ENCODE measurements around the gene ALAS1. TPM values are rescaled to one million over a fixed set of nuclear protein-coding genes. Genes with fewer than 3 reads are reported as not detected.

ALAS1 gene
- polyA plus RNA-seq, 2 donors = 17.2 to 36.4 TPM

- H3K4me1 ChIP-seq (ENCODE audit: control insufficient read depth in 2 of 2, insufficient read depth in 2 of 2, low read length in 1 of 2) = peaks cover 7 to 16% of the 10 kb centered on the region in 2 donors
- H3K27ac ChIP-seq (ENCODE audit: low read depth in 2 of 2, low read length in 1 of 2) = no peak overlapping the region
- H3K4me3 ChIP-seq (ENCODE audit: low read depth in 1 of 2, low read length in 2 of 2) = no peak overlapping the region
- H3K27me3 ChIP-seq (ENCODE audit: control insufficient read depth in 1 of 2, insufficient read depth in 2 of 2, low read length in 2 of 2) = no peaks in the 10 kb centered on the region
- 90 to 91% methylated on average over 41 of the region's 41 CpGs for WGBS, 2 donors
- no peaks in the 10 kb centered on the region for H3K9me3 ChIP-seq (ENCODE audit: control insufficient read depth in 2 of 2, insufficient read depth in 1 of 2, low read depth in 1 of 2, low read length in 1 of 2)
- peaks cover 0 to 1% of the 10 kb centered on the region in 2 donors for H3K36me3 ChIP-seq (ENCODE audit: control insufficient read depth in 2 of 2, insufficient read depth in 2 of 2, low read length in 1 of 2)
Measured at GRCh38 chr3:52222319-52223221, 24.6 kb downstream of the ALAS1 start.

GRCh38 chr3:52223449-52224408, 25.8 kb downstream of the ALAS1 start:
- Histone ChIP-seq H3K27me3 (ENCODE audit: control insufficient read depth in 1 of 2, insufficient read depth in 2 of 2, low read length in 2 of 2) (no peaks in the 10 kb centered on the region), H3K9me3 (ENCODE audit: control insufficient read depth in 2 of 2, insufficient read depth in 1 of 2, low read depth in 1 of 2, low read length in 1 of 2) (no peaks in the 10 kb centered on the region), H3K4me1 (ENCODE audit: control insufficient read depth in 2 of 2, insufficient read depth in 2 of 2, low read length in 1 of 2) (peaks cover under 1 to 10% of the 10 kb centered on the region in 2 donors), H3K4me3 (ENCODE audit: low read depth in 1 of 2, low read length in 2 of 2) (no peak overlapping the region), H3K27ac (ENCODE audit: low read depth in 2 of 2, low read length in 1 of 2) (no peak overlapping the region), H3K36me3 (ENCODE audit: control insufficient read depth in 2 of 2, insufficient read depth in 2 of 2, low read length in 1 of 2) (peaks cover 4 to 6% of the 10 kb centered on the region in 2 donors)
- 93% methylated on average over 30 to 32 of the region's 32 CpGs for WGBS, 2 donors

GRCh38 chr3:52225452-52226228, 27.7 kb downstream of the ALAS1 start, which contains the start of gene TLR9:
Gene TLR9, minus strand, starts transcription at chr3:52225645. Its CDS starts 116 bp downstream, at chr3:52225529.
- Histone ChIP-seq H3K27ac (ENCODE audit: low read depth in 2 of 2, low read length in 1 of 2) (no peak within 1 kb of the TSS), H3K9me3 (ENCODE audit: control insufficient read depth in 2 of 2, insufficient read depth in 1 of 2, low read depth in 1 of 2, low read length in 1 of 2) (no peaks in the 10 kb centered on the region), H3K4me3 (ENCODE audit: low read depth in 1 of 2, low read length in 2 of 2) (no peak within 1 kb of the TSS), H3K36me3 (ENCODE audit: control insufficient read depth in 2 of 2, insufficient read depth in 2 of 2, low read length in 1 of 2) (peaks cover 14 to 25% of the 10 kb centered on the region in 2 donors), H3K4me1 (ENCODE audit: control insufficient read depth in 2 of 2, insufficient read depth in 2 of 2, low read length in 1 of 2) (peaks cover 0 to 5% of the 10 kb centered on the region in 2 donors), H3K27me3 (ENCODE audit: control insufficient read depth in 1 of 2, insufficient read depth in 2 of 2, low read length in 2 of 2) (no peaks in the 10 kb centered on the region)
- WGBS, 2 donors = 54 to 61% methylated on average over 9 of the region's 9 CpGs

GRCh38 chr3:52226229-52226817, 28.4 kb downstream of the ALAS1 start:
- Histone ChIP-seq H3K4me1 (ENCODE audit: control insufficient read depth in 2 of 2, insufficient read depth in 2 of 2, low read length in 1 of 2) (peaks cover 0 to 5% of the 10 kb centered on the region in 2 donors), H3K27ac (ENCODE audit: low read depth in 2 of 2, low read length in 1 of 2) (no peak overlapping the region), H3K4me3 (ENCODE audit: low read depth in 1 of 2, low read length in 2 of 2) (no peak overlapping the region), H3K9me3 (ENCODE audit: control insufficient read depth in 2 of 2, insufficient read depth in 1 of 2, low read depth in 1 of 2, low read length in 1 of 2) (no peaks in the 10 kb centered on the region), H3K36me3 (ENCODE audit: control insufficient read depth in 2 of 2, insufficient read depth in 2 of 2, low read length in 1 of 2) (peaks cover 18 to 32% of the 10 kb centered on the region in 2 donors), H3K27me3 (ENCODE audit: control insufficient read depth in 1 of 2, insufficient read depth in 2 of 2, low read length in 2 of 2) (no peaks in the 10 kb centered on the region)
- 79 to 80% methylated on average over 5 of the region's 5 CpGs for WGBS, 2 donors

GRCh38 chr3:52227117-52227516, 29.2 kb downstream of the ALAS1 start:
- Histone ChIP-seq H3K27me3 (ENCODE audit: control insufficient read depth in 1 of 2, insufficient read depth in 2 of 2, low read length in 2 of 2) (no peaks in the 10 kb centered on the region), H3K36me3 (ENCODE audit: control insufficient read depth in 2 of 2, insufficient read depth in 2 of 2, low read length in 1 of 2) (peaks cover 18 to 39% of the 10 kb centered on the region in 2 donors), H3K4me3 (ENCODE audit: low read depth in 1 of 2, low read length in 2 of 2) (no peak overlapping the region), H3K4me1 (ENCODE audit: control insufficient read depth in 2 of 2, insufficient read depth in 2 of 2, low read length in 1 of 2) (peaks cover 0 to 12% of the 10 kb centered on the region in 2 donors), H3K27ac (ENCODE audit: low read depth in 2 of 2, low read length in 1 of 2) (no peak overlapping the region), H3K9me3 (ENCODE audit: control insufficient read depth in 2 of 2, insufficient read depth in 1 of 2, low read depth in 1 of 2, low read length in 1 of 2) (no peaks in the 10 kb centered on the region)
- 87% methylated on average over 4 of the region's 4 CpGs for WGBS, 2 donors

- Histone ChIP-seq H3K27ac (ENCODE audit: low read depth in 2 of 2, low read length in 1 of 2) (no peak overlapping the region), H3K4me3 (ENCODE audit: low read depth in 1 of 2, low read length in 2 of 2) (no peak overlapping the region), H3K27me3 (ENCODE audit: control insufficient read depth in 1 of 2, insufficient read depth in 2 of 2, low read length in 2 of 2) (no peaks in the 10 kb centered on the region), H3K9me3 (ENCODE audit: control insufficient read depth in 2 of 2, insufficient read depth in 1 of 2, low read depth in 1 of 2, low read length in 1 of 2) (no peaks in the 10 kb centered on the region), H3K4me1 (ENCODE audit: control insufficient read depth in 2 of 2, insufficient read depth in 2 of 2, low read length in 1 of 2) (peaks cover 0 to 12% of the 10 kb centered on the region in 2 donors), H3K36me3 (ENCODE audit: control insufficient read depth in 2 of 2, insufficient read depth in 2 of 2, low read length in 1 of 2) (peaks cover 18 to 39% of the 10 kb centered on the region in 2 donors)
- WGBS, 2 donors = 77 to 83% methylated on average over 7 of the region's 7 CpGs
Measured at GRCh38 chr3:52227766-52228165, 29.8 kb downstream of the ALAS1 start.

DNA sequence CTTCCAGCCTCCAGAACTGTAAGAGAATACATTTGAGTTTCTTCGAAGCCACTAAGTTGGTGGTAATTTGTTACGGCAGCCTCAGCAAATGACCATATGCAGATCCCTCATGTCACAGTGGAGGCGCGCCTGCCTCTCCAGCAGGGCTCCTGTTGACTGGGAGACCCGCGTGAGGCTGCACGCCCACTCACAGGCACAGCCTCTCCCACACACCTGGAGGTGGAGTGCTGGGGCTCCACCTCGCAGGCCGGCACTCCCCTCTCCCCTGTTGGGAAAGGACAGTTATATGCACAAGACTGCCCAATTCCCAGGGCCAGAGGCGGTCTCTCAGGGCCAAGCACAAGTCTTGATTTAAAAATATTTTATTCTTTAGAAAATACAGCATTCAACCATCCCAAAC, 30.3 kb downstream of the ALAS1 start:
- Histone ChIP-seq H3K4me1 (ENCODE audit: control insufficient read depth in 2 of 2, insufficient read depth in 2 of 2, low read length in 1 of 2) (peaks cover 0 to 12% of the 10 kb centered on the region in 2 donors), H3K9me3 (ENCODE audit: control insufficient read depth in 2 of 2, insufficient read depth in 1 of 2, low read depth in 1 of 2, low read length in 1 of 2) (no peaks in the 10 kb centered on the region), H3K27me3 (ENCODE audit: control insufficient read depth in 1 of 2, insufficient read depth in 2 of 2, low read length in 2 of 2) (no peaks in the 10 kb centered on the region), H3K36me3 (ENCODE audit: control insufficient read depth in 2 of 2, insufficient read depth in 2 of 2, low read length in 1 of 2) (peaks cover 18 to 39% of the 10 kb centered on the region in 2 donors), H3K27ac (ENCODE audit: low read depth in 2 of 2, low read length in 1 of 2) (no peak overlapping the region), H3K4me3 (ENCODE audit: low read depth in 1 of 2, low read length in 2 of 2) (no peak overlapping the region)
- WGBS, 2 donors = 78 to 86% methylated on average over 10 of the region's 10 CpGs

DNA sequence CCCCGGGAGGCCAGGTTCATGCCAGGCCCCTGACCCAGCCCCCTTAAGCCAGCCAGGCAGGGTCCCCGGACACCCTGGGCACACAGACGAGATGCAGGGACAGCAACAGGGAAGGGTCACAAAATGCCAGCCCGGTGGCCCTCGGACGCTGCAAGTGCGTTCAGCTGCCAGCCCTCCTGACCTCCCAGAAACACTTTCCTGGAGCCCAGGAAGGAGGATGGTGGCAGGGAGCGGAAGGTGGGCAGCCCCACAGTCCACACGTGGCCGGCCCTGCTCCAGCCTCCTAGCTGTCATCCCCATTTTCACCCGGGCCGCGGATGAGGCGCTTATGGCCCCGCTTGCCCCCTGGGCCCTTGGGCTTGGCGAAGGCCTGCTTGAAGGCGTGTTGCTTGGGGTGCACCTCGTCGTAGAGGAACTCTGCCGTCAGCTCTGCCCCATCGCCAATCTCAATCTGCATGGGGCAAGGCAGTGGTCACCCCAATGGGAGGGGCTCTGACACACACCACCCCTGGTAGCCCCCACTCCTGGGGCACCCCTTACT, 30.9 kb downstream of the ALAS1 start:
- no peak overlapping the region for H3K27ac ChIP-seq (ENCODE audit: low read depth in 2 of 2, low read length in 1 of 2)
- peaks cover 0 to 12% of the 10 kb centered on the region in 2 donors for H3K4me1 ChIP-seq (ENCODE audit: control insufficient read depth in 2 of 2, insufficient read depth in 2 of 2, low read length in 1 of 2)
- H3K9me3 ChIP-seq (ENCODE audit: control insufficient read depth in 2 of 2, insufficient read depth in 1 of 2, low read depth in 1 of 2, low read length in 1 of 2) = no peaks in the 10 kb centered on the region
- peaks cover 18 to 39% of the 10 kb centered on the region in 2 donors for H3K36me3 ChIP-seq (ENCODE audit: control insufficient read depth in 2 of 2, insufficient read depth in 2 of 2, low read length in 1 of 2)
- 89 to 90% methylated on average over 21 of the region's 21 CpGs for WGBS, 2 donors
- H3K4me3 ChIP-seq (ENCODE audit: low read depth in 1 of 2, low read length in 2 of 2) = no peak overlapping the region
- H3K27me3 ChIP-seq (ENCODE audit: control insufficient read depth in 1 of 2, insufficient read depth in 2 of 2, low read length in 2 of 2) = no peaks in the 10 kb centered on the region

Measured in esophagus (tissue), 2 donors.